ENCODE results near the gene FAM171A1.

DNA sequence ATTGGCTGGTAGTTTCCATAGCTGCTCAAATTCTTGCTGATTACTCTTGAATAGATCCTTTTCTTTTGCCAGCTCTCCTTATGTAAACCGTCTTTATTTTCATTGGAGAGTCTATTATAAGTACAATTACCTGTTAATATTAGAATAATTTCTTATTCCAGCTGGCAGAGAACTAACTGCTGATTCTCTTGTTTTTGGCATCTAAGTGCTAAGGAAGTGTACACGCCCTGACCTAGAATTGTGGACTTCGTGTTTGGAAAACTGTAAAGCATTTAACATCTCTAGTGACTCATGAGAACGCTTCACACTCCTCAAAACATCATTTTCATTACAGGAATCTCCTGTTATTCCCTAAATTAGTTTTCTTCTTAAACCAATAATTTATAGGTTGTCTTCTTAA, 39.9 kb upstream of the FAM171A1 start:
- TF ChIP-seq CTCF (IDR thresholded peaks at IDR 0.05) (no peak), POLR2A (IDR thresholded peaks at IDR 0.05) (no peak), POLR2AphosphoS5 (IDR thresholded peaks at IDR 0.05) (no peak)

Measured in prostate gland (tissue), 2 donors.